ENCODE data around the gene RNASEH2A. TPM values are rescaled to one million over a fixed set of nuclear protein-coding genes. Genes with fewer than 3 reads are reported as not detected.

The RNASEH2A gene
- total RNA-seq, 1 experiment from 2014 or later, result 120 TPM

DNA sequence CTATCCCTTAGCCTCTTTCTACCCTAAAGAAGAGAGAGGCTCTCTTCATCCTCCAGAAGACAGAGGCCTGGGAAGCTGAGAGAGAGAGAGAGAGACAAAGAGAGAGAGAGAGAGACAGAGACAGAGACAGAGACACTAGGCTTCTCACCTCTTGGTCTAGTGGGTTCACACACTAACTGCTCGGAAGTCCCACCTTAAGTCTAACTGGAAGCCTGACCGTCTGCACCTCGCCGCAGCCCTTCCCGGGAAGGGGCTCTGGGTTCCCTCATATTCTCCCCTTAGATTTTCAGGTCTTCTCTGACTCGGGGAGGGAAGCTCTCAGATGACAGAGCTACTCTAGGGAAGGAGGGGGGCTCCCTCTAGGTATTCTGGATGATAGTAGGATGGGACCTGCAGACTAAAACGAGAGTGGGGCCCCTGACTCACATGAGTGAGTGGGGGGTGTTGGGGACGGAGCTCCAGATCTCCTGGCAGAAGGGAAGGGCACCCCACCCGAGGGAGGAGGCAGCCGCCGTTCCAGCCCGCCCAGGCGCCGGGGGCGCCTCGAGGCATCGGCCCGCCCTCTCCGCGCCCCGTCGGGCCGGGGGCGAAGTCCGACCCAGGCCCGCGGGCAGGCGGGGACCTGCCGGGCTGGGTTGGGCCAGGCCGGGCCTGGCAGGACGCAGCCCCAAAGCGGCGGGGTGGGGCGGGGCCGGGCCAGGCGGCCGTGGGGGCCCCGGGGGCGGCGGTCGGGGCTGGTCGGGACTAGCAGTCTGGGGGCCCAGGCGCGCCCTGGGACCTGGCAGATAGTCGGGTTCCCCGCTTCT, 17.1 kb upstream of the RNASEH2A start:
- H3K9me3 ChIP-seq (ENCODE audit: low read length), result no peaks in the 10 kb centered on the region
- H3K4me3 ChIP-seq (ENCODE audit: low read length), result peak overlapping the region; percentile 90
- ATAC-seq (peak; percentile 0), DNase-seq (peak; percentile 25)
- no TSS peak for BruUV-seq (replicated peaks)
- H2AFZ ChIP-seq (ENCODE audit: low read length), result peak overlapping the region; percentile 70
- no peak for TF ChIP-seq EZH2phosphoT487 (IDR thresholded peaks at IDR 0.05; ENCODE audit: borderline replicate concordance, low read length)
- TF ChIP-seq EZH2 (IDR thresholded peaks at IDR 0.05; ENCODE audit: low read length, unreplicated experiment), result no peak
- TF ChIP-seq, protein P1, sequence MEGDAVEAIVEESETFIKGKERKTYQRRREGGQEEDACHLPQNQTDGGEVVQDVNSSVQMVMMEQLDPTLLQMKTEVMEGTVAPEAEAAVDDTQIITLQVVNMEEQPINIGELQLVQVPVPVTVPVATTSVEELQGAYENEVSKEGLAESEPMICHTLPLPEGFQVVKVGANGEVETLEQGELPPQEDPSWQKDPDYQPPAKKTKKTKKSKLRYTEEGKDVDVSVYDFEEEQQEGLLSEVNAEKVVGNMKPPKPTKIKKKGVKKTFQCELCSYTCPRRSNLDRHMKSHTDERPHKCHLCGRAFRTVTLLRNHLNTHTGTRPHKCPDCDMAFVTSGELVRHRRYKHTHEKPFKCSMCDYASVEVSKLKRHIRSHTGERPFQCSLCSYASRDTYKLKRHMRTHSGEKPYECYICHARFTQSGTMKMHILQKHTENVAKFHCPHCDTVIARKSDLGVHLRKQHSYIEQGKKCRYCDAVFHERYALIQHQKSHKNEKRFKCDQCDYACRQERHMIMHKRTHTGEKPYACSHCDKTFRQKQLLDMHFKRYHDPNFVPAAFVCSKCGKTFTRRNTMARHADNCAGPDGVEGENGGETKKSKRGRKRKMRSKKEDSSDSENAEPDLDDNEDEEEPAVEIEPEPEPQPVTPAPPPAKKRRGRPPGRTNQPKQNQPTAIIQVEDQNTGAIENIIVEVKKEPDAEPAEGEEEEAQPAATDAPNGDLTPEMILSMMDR (conservative IDR thresholded peaks at IDR 0.05; ENCODE audit: low read depth, low read length), result no peak
- no peaks in the 10 kb centered on the region for H3K36me3 ChIP-seq (ENCODE audit: low read depth, low read length)
- ChIA-PET CTCF (interaction anchor here (0.5 to 0.7 kb wide), 2 partner anchors 9 to 11 kb away, joined by 3 to 4 read pairs; no protein-coding TSS in a partner anchor), POLR2A (ENCODE audit: unreplicated experiment) (no interaction called here)
- H3K27ac ChIP-seq (ENCODE audit: low read length), result peak overlapping the region; percentile 69
- peaks cover 21% of the 10 kb centered on the region for H3K79me2 ChIP-seq (ENCODE audit: low read length)
- H4K20me1 ChIP-seq (ENCODE audit: low read length), result peaks cover 16% of the 10 kb centered on the region
- H3F3A ChIP-seq (ENCODE audit: low read length, unreplicated experiment), result peaks cover 12% of the 10 kb centered on the region
- peak overlapping the region; percentile 92 for H3K4me2 ChIP-seq (ENCODE audit: low read length)
- no peaks in the 10 kb centered on the region for H3K9me2 ChIP-seq (replicated peaks; ENCODE audit: low read length)
- intact Hi-C loops (cut with micrococcal nuclease), result no loop called here
- H3K9ac ChIP-seq (ENCODE audit: low read length), result peak overlapping the region; percentile 52
- H3K27me3 ChIP-seq (ENCODE audit: low read length), result no peaks in the 10 kb centered on the region
- H3K4me1 ChIP-seq (ENCODE audit: insufficient read depth, low read length), result peaks cover 61% of the 10 kb centered on the region

DNA sequence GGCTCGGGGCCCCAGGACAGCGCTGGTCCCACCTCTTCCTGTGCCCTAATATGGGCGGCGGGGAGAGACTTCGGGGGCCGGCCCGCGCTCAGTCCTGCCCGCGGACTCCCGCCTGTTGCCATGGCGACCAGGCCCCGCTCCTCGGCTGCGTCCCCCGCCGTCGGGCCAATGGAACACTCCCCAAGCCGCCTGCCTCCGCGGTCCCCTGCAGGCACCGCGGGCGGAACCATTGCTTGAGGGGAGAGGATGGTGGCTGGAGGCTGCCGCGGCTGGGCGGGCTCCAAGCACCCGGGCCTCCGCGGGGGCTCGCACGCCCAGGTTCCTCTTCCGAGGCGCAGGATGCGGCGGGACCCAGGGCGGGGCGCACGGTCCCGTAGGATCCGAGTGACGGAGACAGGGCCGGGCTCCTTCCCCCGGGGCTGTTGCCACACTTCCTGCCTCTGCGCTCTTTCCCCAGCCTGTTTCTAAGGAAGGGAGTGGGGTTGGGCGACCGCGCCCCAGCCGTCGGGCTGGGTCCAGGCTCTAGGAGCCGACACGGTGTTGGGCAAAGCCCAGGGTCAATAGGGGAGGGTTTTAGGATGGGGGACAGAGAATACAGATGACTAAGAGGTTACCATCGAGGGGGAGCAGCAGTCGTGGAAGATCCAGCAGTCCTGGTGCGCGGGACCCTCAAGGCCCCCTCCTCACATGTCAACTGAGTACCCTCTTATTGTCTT, 16.3 kb upstream of the RNASEH2A start:
- peak overlapping the region; percentile 52 for H3K9ac ChIP-seq (ENCODE audit: low read length)
- H3K36me3 ChIP-seq (ENCODE audit: low read depth, low read length), result no peaks in the 10 kb centered on the region
- ChIA-PET CTCF (interaction anchor here (0.5 kb wide), 1 partner anchor 10 kb away, joined by 3 read pairs; no protein-coding TSS in a partner anchor), POLR2A (ENCODE audit: unreplicated experiment) (no interaction called here)
- H4K20me1 ChIP-seq (ENCODE audit: low read length), result peaks cover 16% of the 10 kb centered on the region
- peaks cover 21% of the 10 kb centered on the region for H3K79me2 ChIP-seq (ENCODE audit: low read length)
- peak overlapping the region; percentile 90 for H3K4me3 ChIP-seq (ENCODE audit: low read length)
- ATAC-seq, result peak; percentile 34
- peaks cover 58% of the 10 kb centered on the region for H3K4me1 ChIP-seq (ENCODE audit: insufficient read depth, low read length)
- TF ChIP-seq EZH2 (IDR thresholded peaks at IDR 0.05; ENCODE audit: low read length, unreplicated experiment) (no peak), EZH2phosphoT487 (IDR thresholded peaks at IDR 0.05; ENCODE audit: borderline replicate concordance, low read length) (peak; percentile 90)
- H3K9me2 ChIP-seq (replicated peaks; ENCODE audit: low read length), result no peaks in the 10 kb centered on the region
- H3F3A ChIP-seq (ENCODE audit: low read length, unreplicated experiment), result peaks cover 12% of the 10 kb centered on the region
- peak overlapping the region; percentile 70 for H2AFZ ChIP-seq (ENCODE audit: low read length)
- peak overlapping the region; percentile 69 for H3K27ac ChIP-seq (ENCODE audit: low read length)
- peak overlapping the region; percentile 92 for H3K4me2 ChIP-seq (ENCODE audit: low read length)
- intact Hi-C loops (cut with micrococcal nuclease), result no loop called here
- peak; percentile 94 for DNase-seq
- no TSS peak for BruUV-seq (replicated peaks)
- no peaks in the 10 kb centered on the region for H3K9me3 ChIP-seq (ENCODE audit: low read length)
- H3K27me3 ChIP-seq (ENCODE audit: low read length), result no peaks in the 10 kb centered on the region

DNA sequence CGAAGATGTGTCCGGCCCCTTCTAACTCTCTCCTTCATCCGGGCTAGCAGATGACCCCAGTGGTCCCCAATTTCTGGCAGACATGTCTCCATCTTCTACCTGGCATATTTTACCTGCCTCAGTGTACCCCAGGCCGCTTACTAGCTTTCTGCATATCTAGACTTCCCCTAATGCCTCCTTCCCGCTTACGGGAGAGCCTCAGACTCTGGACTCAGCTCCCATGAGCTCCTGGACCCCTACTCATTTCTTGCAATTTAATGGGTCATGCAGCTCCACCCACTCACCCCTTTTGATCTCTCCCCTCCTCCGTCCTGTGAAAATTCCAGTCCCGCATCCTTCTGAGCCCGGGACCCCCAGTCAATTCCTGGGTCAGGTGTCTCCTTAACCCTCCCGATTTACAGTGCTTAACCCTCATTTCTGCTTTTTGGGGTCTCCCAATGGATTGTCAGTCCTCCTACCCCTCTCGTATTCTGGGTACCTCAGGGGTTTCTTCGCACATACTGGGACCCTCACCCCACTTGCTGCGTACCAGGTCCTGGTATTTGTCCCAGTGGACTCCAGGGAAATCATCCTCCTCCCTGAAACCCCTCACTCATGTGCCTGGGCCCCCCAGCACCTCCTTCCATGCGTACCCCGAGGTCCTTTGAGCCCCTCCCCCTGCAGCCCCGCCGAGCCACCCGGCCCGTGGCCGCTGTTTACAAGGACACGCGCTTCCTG, 15.6 kb upstream of the RNASEH2A start:
- Histone ChIP-seq H3F3A (ENCODE audit: low read length, unreplicated experiment) (peaks cover 12% of the 10 kb centered on the region), H3K4me1 (ENCODE audit: insufficient read depth, low read length) (peaks cover 52% of the 10 kb centered on the region), H3K36me3 (ENCODE audit: low read depth, low read length) (no peaks in the 10 kb centered on the region), H3K4me3 (ENCODE audit: low read length) (peak overlapping the region; percentile 90), H4K20me1 (ENCODE audit: low read length) (peaks cover 16% of the 10 kb centered on the region), H3K4me2 (ENCODE audit: low read length) (peak overlapping the region; percentile 92), H3K9me2 (replicated peaks; ENCODE audit: low read length) (no peaks in the 10 kb centered on the region), H3K9ac (ENCODE audit: low read length) (peak overlapping the region; percentile 52), H3K27me3 (ENCODE audit: low read length) (no peaks in the 10 kb centered on the region), H3K79me2 (ENCODE audit: low read length) (peaks cover 21% of the 10 kb centered on the region), H3K27ac (ENCODE audit: low read length) (peak overlapping the region; percentile 69), H2AFZ (ENCODE audit: low read length) (peak overlapping the region; percentile 70; the same call in 1 of the 2 replicates), H3K9me3 (ENCODE audit: low read length) (no peaks in the 10 kb centered on the region)
- ChIA-PET POLR2A (ENCODE audit: unreplicated experiment) (interaction anchor here (0.6 to 1.4 kb wide), 5 partner anchors 12 to 483 kb away, joined by 3 to 13 read pairs (median 8); partner anchors contain the start of gene FARSA), CTCF (interaction anchor here (1.0 to 1.1 kb wide), 2 partner anchors 8 to 33 kb away, joined by 5 read pairs; no protein-coding TSS in a partner anchor)
- TF ChIP-seq, protein P1 (conservative IDR thresholded peaks at IDR 0.05; ENCODE audit: low read depth, low read length), result no peak
- TF ChIP-seq EZH2phosphoT487 (IDR thresholded peaks at IDR 0.05; ENCODE audit: borderline replicate concordance, low read length) (no peak), EZH2 (IDR thresholded peaks at IDR 0.05; ENCODE audit: low read length, unreplicated experiment) (no peak)
- DNase-seq, result peak; percentile 26
- intact Hi-C loops (cut with micrococcal nuclease), result no loop called here
- ATAC-seq, result no peak
- no TSS peak for BruUV-seq (replicated peaks)
